Common myeloid progenitor, CD34-positive (primary cell): ENCODE measurements around the gene DIP2C.

Experiments used
- CTCF ChIA-PET: fragments of 350-600 bp; sonication (Branson Sonifier 250); formaldehyde crosslinking; loops from one replicate; lab custom pipeline; 2021; ENCODE audit warnings: antibody characterized with exemption; lab: Charles Lee
- POLR2A ChIA-PET: fragments of 350-600 bp; sonication (Branson Sonifier 250); formaldehyde crosslinking; loops from one replicate; lab custom pipeline; 2021; ENCODE audit warnings: antibody characterized with exemption; lab: Charles Lee
- DNase-seq, 3 donors: peaks; one replicate each; pipeline versions ENCODE4 v3.0.0 to v3.0.0-alpha.2; 2013
- H3K27ac ChIP-seq, 2 experiments: 1 replicate in 1 of 2; 2 replicates in 1 of 2; pipeline ENCODE4 v1.7.0; 2013; ENCODE audit warnings: inconsistent platforms in 2 of 2, low read length in 2 of 2, mild to moderate bottlenecking in 2 of 2, low read depth in 1 of 2, moderate library complexity in 1 of 2; ENCODE audit not compliant: severe bottlenecking in 2 of 2, insufficient read depth in 1 of 2, poor library complexity in 1 of 2
- H3K27me3 ChIP-seq, 5 experiments: replicated peaks in 2 of 5; 1 replicate in 3 of 5; 2 replicates in 2 of 5; pipeline versions ENCODE4 v1.6.1 to v1.7.0; 2013; ENCODE audit warnings: low read length in 4 of 5, mild to moderate bottlenecking in 2 of 5, moderate library complexity in 2 of 5, inconsistent platforms in 1 of 5; ENCODE audit not compliant: insufficient read depth in 5 of 5, control insufficient read depth in 4 of 5
- H3K36me3 ChIP-seq, 4 experiments: 1 replicate in 2 of 4; 2 replicates in 2 of 4; pipeline versions ENCODE4 v1.6.1 to v1.7.0; 2013; ENCODE audit warnings: low read length in 3 of 4, control low read depth in 1 of 4, mild to moderate bottlenecking in 1 of 4; ENCODE audit not compliant: control insufficient read depth in 4 of 4, insufficient read depth in 4 of 4
- H3K4me1 ChIP-seq, 4 experiments: 1 replicate in 3 of 4; 2 replicates in 1 of 4; pipeline versions ENCODE4 v1.6.1 to v1.7.1; 2013; ENCODE audit warnings: low read length in 3 of 4, mild to moderate bottlenecking in 3 of 4, control low read depth in 1 of 4, inconsistent platforms in 1 of 4, moderate library complexity in 1 of 4; ENCODE audit not compliant: control insufficient read depth in 4 of 4, insufficient read depth in 4 of 4; ENCODE audit errors: control extremely low read depth in 1 of 4
- H3K4me3 ChIP-seq, 7 experiments: 1 replicate in 4 of 7; 2 replicates in 3 of 7; pipeline versions ENCODE4 v1.5.1 to v1.7.0; 2013; ENCODE audit warnings: mild to moderate bottlenecking in 7 of 7, low read length in 6 of 7, moderate library complexity in 6 of 7, inconsistent platforms in 2 of 7, low read depth in 2 of 7, control low read depth in 1 of 7; ENCODE audit not compliant: insufficient read depth in 4 of 7, control insufficient read depth in 1 of 7; ENCODE audit errors: extremely low read depth in 1 of 7
- H3K9me3 ChIP-seq, 5 experiments: 1 replicate in 4 of 5; 2 replicates in 1 of 5; pipeline versions ENCODE4 v1.6.1 to v1.7.1; 2013; ENCODE audit warnings: low read length in 4 of 5, mild to moderate bottlenecking in 2 of 5, inconsistent platforms in 1 of 5, low read depth in 1 of 5, moderate library complexity in 1 of 5; ENCODE audit not compliant: control insufficient read depth in 4 of 5, insufficient read depth in 2 of 5; ENCODE audit errors: control extremely low read depth in 1 of 5
- WGBS: methylation state at CpG from one replicate; pipeline ENCODE4 v1.1.5; 2013; ENCODE audit not compliant: insufficient coverage; 5-methylcytosine and 5-hydroxymethylcytosine counted together

Gene DIP2C

GRCh38 chr10:472241-472910, 217.1 kb downstream of the DIP2C start:
- H3K4me3 ChIP-seq = no peak overlapping the region
- no peaks in the 10 kb centered on the region for H3K9me3 ChIP-seq
- no peaks in the 10 kb centered on the region for H3K36me3 ChIP-seq
- no peak overlapping the region for H3K27ac ChIP-seq
- H3K27me3 ChIP-seq = peaks cover 0 to 20% (median 6%) of the 10 kb centered on the region in 5 experiments
- WGBS = 95% methylated on average over 30 of the region's 31 CpGs
- no peak for DNase-seq
- no peaks in the 10 kb centered on the region for H3K4me1 ChIP-seq
- POLR2A ChIA-PET = no interaction called here
- CTCF ChIA-PET = interaction anchor here (1.3 kb wide), 1 partner anchor 33 kb away, joined by 3 read pairs; no protein-coding TSS in a partner anchor

- Histone ChIP-seq H3K4me3 (no peak overlapping the region), H3K9me3 (no peaks in the 10 kb centered on the region), H3K27me3 (peaks cover 0 to 14% (median 6%) of the 10 kb centered on the region in 5 experiments), H3K4me1 (no peaks in the 10 kb centered on the region), H3K36me3 (no peaks in the 10 kb centered on the region), H3K27ac (no peak overlapping the region)
- DNase-seq = no peak
- 92% methylated on average over 14 of the region's 20 CpGs for WGBS
- CTCF ChIA-PET = no interaction called here
- POLR2A ChIA-PET = no interaction called here
Measured at GRCh38 chr10:470339-471003, 219.0 kb downstream of the DIP2C start.

GRCh38 chr10:469947-470338, 219.5 kb downstream of the DIP2C start:
- Histone ChIP-seq H3K9me3 (no peaks in the 10 kb centered on the region), H3K4me1 (no peaks in the 10 kb centered on the region), H3K4me3 (no peak overlapping the region), H3K27ac (no peak overlapping the region), H3K27me3 (peaks cover 0 to 13% (median 3%) of the 10 kb centered on the region in 5 experiments), H3K36me3 (no peaks in the 10 kb centered on the region)
- no peak for DNase-seq
- WGBS = 96% methylated on average over 7 of the region's 10 CpGs
- ChIA-PET CTCF (no interaction called here), POLR2A (no interaction called here)

- CTCF ChIA-PET = no interaction called here
- WGBS = 96% methylated on average over 9 of the region's 12 CpGs
Measured at GRCh38 chr10:459743-460142, 229.7 kb downstream of the DIP2C start.

GRCh38 chr10:458421-458851, 231.0 kb downstream of the DIP2C start:
- CTCF ChIA-PET = no interaction called here
- POLR2A ChIA-PET = no interaction called here
- peaks cover 0 to 17% (median 4%) of the 10 kb centered on the region in 5 experiments for H3K27me3 ChIP-seq
- 98% methylated on average over 20 of the region's 21 CpGs for WGBS
- H3K36me3 ChIP-seq = no peaks in the 10 kb centered on the region
- H3K9me3 ChIP-seq = peaks cover 0 to 6% (median 0%) of the 10 kb centered on the region in 5 experiments
- no peaks in the 10 kb centered on the region for H3K4me1 ChIP-seq
- no peak overlapping the region for H3K4me3 ChIP-seq
- H3K27ac ChIP-seq = no peak overlapping the region
- no peak for DNase-seq

More at GRCh38 chr10:459743-460142, 229.7 kb downstream of the DIP2C start:
- no peak for DNase-seq
- Histone ChIP-seq H3K9me3 (peaks cover 0 to 3% (median 0%) of the 10 kb centered on the region in 5 experiments), H3K4me1 (no peaks in the 10 kb centered on the region), H3K27ac (no peak overlapping the region), H3K27me3 (peaks cover 0 to 14% (median 4%) of the 10 kb centered on the region in 5 experiments), H3K36me3 (no peaks in the 10 kb centered on the region), H3K4me3 (no peak overlapping the region)
- POLR2A ChIA-PET = no interaction called here

GRCh38 chr10:456486-456885, 233.0 kb downstream of the DIP2C start:
- ChIA-PET POLR2A (no interaction called here), CTCF (no interaction called here)
- peaks cover 0 to 7% (median 0%) of the 10 kb centered on the region in 5 experiments for H3K9me3 ChIP-seq
- H3K27ac ChIP-seq = no peak overlapping the region
- no peak overlapping the region for H3K4me3 ChIP-seq
- no peak for DNase-seq
- peaks cover 0 to 19% (median 6%) of the 10 kb centered on the region in 5 experiments for H3K27me3 ChIP-seq
- H3K4me1 ChIP-seq = peaks cover 0 to 2% (median 0%) of the 10 kb centered on the region in 4 experiments
- no peaks in the 10 kb centered on the region for H3K36me3 ChIP-seq
- WGBS = 93% methylated on average over 4 of the region's 8 CpGs

GRCh38 chr10:454860-455259, 234.6 kb downstream of the DIP2C start:
- Histone ChIP-seq H3K4me3 (no peak overlapping the region), H3K4me1 (peaks cover 0 to 8% (median 5%) of the 10 kb centered on the region in 4 experiments), H3K36me3 (no peaks in the 10 kb centered on the region), H3K9me3 (peaks cover 0 to 5% (median 0%) of the 10 kb centered on the region in 5 experiments), H3K27me3 (peaks cover 0 to 17% (median 6%) of the 10 kb centered on the region in 5 experiments), H3K27ac (no peak overlapping the region)
- no peak for DNase-seq
- 88% methylated on average over 5 of the region's 5 CpGs for WGBS
- ChIA-PET CTCF (no interaction called here), POLR2A (no interaction called here)
